ENCODE data around the gene KAT7. TPM values are rescaled to one million over a fixed set of nuclear protein-coding genes. Genes with fewer than 3 reads are reported as not detected.
A peak's percentile ranks its signal among the peaks of the same experiment; 100 is the strongest.

Gene KAT7
- polyA plus RNA-seq, 2 donors: 5.7 to 11.8 TPM

DNA sequence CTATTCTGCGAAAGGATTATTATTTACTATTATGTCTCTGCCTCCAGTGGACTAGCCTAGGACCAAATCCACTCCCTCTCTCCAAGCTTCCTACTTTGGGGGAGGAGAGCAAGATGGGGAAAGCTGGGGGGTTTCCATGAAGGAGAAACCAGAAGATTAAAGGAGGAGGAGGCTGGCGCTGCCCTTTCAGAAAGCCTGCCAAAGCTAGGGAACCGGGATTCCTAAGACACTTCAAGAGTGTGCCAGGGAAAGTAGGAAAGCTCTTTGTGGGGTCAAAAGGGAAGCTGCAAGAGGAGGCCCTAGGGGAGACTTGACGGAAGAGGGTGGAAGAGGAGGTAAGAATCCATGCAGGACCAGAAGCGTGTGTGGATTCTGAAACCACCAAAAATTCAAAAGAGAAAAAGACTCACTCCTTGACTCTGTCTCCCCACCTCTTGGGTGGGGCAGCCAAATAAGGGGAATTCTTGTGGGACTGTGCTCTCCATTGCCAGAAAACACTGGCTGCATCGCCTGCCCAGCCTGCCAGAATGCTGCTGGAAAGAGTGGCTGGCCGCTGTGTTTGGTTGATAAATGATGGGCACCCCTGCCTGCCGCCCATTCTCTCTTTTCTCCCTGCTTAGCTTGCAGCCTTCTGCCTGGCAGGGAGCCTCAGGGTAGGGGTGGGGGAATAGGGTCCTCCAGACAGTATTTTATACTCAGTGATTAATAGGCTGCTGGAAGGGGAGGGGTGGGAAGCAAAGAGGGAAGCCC lies 11.8 kb upstream of the KAT7 start:
- no peaks in the 10 kb centered on the region for H3K9me3 ChIP-seq (ENCODE audit: control insufficient read depth in 2 of 2, insufficient read depth in 1 of 2, low read depth in 1 of 2, low read length in 1 of 2)
- no peak overlapping the region for H3K4me3 ChIP-seq (ENCODE audit: low read depth in 1 of 2, low read length in 2 of 2)
- peaks cover 0 to 4% of the 10 kb centered on the region in 2 donors for H3K4me1 ChIP-seq (ENCODE audit: control insufficient read depth in 2 of 2, insufficient read depth in 2 of 2, low read length in 1 of 2)
- WGBS, 2 donors: 36 to 45% methylated on average over 8 of the region's 8 CpGs
- H3K27me3 ChIP-seq (ENCODE audit: control insufficient read depth in 1 of 2, insufficient read depth in 2 of 2, low read length in 2 of 2): no peaks in the 10 kb centered on the region
- H3K36me3 ChIP-seq (ENCODE audit: control insufficient read depth in 2 of 2, insufficient read depth in 2 of 2, low read length in 1 of 2): no peaks in the 10 kb centered on the region
- peak overlapping the region; percentile 39 to 61 for H3K27ac ChIP-seq (ENCODE audit: low read depth in 2 of 2, low read length in 1 of 2)

DNA sequence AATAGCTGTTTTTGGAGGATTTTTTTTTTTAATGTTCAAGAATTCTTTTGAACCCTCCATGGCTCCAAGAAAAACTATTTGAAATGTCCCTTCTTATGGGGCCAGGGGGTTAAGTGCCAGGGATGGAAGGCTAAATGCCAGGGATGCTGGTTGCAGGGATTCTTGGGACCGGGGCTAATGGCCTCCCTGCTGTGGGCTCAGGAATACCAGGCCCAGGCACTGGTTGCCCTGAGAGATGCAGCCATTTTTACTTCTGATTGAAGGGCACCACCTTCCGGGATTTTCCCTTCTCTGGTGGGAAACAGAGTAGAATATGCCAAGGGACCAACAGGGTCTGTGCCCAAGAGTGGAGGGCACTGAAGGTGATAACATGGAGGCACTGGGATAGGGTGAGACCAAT lies 10.9 kb upstream of the KAT7 start:
- peaks cover 0 to 4% of the 10 kb centered on the region in 2 donors for H3K4me1 ChIP-seq (ENCODE audit: control insufficient read depth in 2 of 2, insufficient read depth in 2 of 2, low read length in 1 of 2)
- no peaks in the 10 kb centered on the region for H3K9me3 ChIP-seq (ENCODE audit: control insufficient read depth in 2 of 2, insufficient read depth in 1 of 2, low read depth in 1 of 2, low read length in 1 of 2)
- no peak overlapping the region for H3K27ac ChIP-seq (ENCODE audit: low read depth in 2 of 2, low read length in 1 of 2)
- 69 to 81% methylated on average over 2 of the region's 2 CpGs for WGBS, 2 donors
- H3K4me3 ChIP-seq (ENCODE audit: low read depth in 1 of 2, low read length in 2 of 2): no peak overlapping the region
- H3K27me3 ChIP-seq (ENCODE audit: control insufficient read depth in 1 of 2, insufficient read depth in 2 of 2, low read length in 2 of 2): no peaks in the 10 kb centered on the region
- no peaks in the 10 kb centered on the region for H3K36me3 ChIP-seq (ENCODE audit: control insufficient read depth in 2 of 2, insufficient read depth in 2 of 2, low read length in 1 of 2)

DNA sequence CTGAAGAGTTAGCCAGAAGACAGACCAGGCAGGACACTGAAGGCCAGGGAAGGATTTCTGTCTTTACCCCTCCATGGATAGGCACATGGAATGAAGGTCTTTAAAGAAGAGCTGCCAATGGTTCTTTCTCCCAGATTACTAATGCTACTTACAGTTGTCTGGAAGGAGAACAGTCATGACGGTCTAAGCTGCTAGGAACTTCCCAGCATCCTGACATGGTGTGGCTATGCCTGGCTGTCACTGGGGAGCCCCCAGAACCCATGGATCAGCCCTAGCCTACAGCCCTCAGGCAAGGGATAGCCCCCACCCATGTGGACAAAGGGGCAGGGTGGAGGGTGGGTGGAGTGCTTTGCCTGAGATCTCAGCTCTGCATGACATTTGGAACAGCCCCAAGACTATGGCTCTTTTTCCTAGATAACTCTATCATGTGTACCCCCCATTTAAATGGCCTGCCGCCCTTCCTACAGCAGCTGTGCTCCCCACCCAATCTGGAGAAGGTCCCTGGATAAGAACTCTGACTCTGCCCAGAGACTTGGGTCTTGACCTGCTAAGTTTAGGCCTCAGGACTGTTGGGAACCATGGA lies 9.2 kb upstream of the KAT7 start:
- no peaks in the 10 kb centered on the region for H3K27me3 ChIP-seq (ENCODE audit: control insufficient read depth in 1 of 2, insufficient read depth in 2 of 2, low read length in 2 of 2)
- WGBS, 2 donors: 88 to 92% methylated on average over 2 of the region's 2 CpGs
- H3K4me3 ChIP-seq (ENCODE audit: low read depth in 1 of 2, low read length in 2 of 2): no peak overlapping the region
- H3K4me1 ChIP-seq (ENCODE audit: control insufficient read depth in 2 of 2, insufficient read depth in 2 of 2, low read length in 1 of 2): peaks cover 0 to 4% of the 10 kb centered on the region in 2 donors
- H3K9me3 ChIP-seq (ENCODE audit: control insufficient read depth in 2 of 2, insufficient read depth in 1 of 2, low read depth in 1 of 2, low read length in 1 of 2): no peaks in the 10 kb centered on the region
- H3K27ac ChIP-seq (ENCODE audit: low read depth in 2 of 2, low read length in 1 of 2): peak overlapping the region in 1 of 2 donors; percentile 45
- no peaks in the 10 kb centered on the region for H3K36me3 ChIP-seq (ENCODE audit: control insufficient read depth in 2 of 2, insufficient read depth in 2 of 2, low read length in 1 of 2)

DNA sequence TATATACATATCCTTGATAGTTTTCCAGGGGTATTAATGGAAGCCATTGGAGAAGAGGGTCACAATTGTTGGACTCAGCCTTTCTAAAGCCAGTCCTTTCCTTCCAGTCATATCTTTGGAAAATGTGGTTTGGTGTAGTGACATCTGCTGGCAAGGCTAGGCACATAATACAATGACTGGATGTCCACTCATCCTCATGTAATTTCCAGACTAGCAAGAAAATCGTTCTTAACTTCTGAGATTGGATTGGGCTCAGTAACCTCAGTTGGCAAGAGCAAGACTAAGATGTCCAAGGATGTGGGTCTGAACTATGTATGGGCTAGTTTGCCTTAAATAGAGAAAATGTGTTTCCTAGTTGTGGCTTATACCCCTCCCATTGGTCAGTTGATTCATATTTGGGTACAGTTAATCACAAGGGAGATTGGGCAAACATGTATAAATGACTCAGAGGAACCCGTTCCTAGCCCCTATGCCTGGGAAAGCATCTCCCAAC lies 8.7 kb upstream of the KAT7 start:
- Histone ChIP-seq H3K36me3 (ENCODE audit: control insufficient read depth in 2 of 2, insufficient read depth in 2 of 2, low read length in 1 of 2) (no peaks in the 10 kb centered on the region), H3K27ac (ENCODE audit: low read depth in 2 of 2, low read length in 1 of 2) (peak overlapping the region in 1 of 2 donors; percentile 45), H3K9me3 (ENCODE audit: control insufficient read depth in 2 of 2, insufficient read depth in 1 of 2, low read depth in 1 of 2, low read length in 1 of 2) (no peaks in the 10 kb centered on the region), H3K4me3 (ENCODE audit: low read depth in 1 of 2, low read length in 2 of 2) (no peak overlapping the region), H3K4me1 (ENCODE audit: control insufficient read depth in 2 of 2, insufficient read depth in 2 of 2, low read length in 1 of 2) (peaks cover 0 to 4% of the 10 kb centered on the region in 2 donors), H3K27me3 (ENCODE audit: control insufficient read depth in 1 of 2, insufficient read depth in 2 of 2, low read length in 2 of 2) (no peaks in the 10 kb centered on the region)
- WGBS, 2 donors: 13 to 14% methylated on average over 2 of the region's 2 CpGs

DNA sequence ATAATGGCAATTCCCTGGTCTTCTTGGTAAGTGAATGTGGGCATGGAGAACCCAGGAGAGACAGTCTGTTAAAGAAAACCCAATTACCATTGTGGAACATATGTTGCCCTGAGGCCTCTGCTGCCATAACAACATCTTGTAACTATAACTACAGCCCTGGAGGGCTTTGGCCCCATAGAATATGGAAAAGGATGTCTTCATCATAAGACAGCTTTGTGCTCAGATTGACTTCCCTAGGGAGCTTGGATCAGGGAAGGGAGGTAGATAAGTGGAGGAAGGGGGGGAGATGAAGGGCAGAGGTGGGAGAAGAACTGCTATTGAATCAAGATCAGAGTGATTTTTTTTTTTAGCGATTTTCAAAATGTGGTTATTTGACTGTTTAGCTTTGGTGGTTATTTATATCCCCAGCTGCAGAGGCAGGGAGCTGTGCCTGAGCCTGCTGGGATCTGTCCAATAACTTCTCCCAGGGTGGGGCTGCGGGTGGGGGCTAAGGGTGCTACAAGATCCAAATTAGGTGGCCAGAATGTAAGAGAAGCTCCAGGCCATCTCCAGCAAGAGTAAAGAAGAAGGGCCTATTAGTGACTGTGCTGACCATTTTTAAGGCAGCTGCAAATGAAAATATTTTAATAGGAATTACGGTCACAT lies 5.3 kb upstream of the KAT7 start:
- Histone ChIP-seq H3K36me3 (ENCODE audit: control insufficient read depth in 2 of 2, insufficient read depth in 2 of 2, low read length in 1 of 2) (no peaks in the 10 kb centered on the region), H3K9me3 (ENCODE audit: control insufficient read depth in 2 of 2, insufficient read depth in 1 of 2, low read depth in 1 of 2, low read length in 1 of 2) (no peaks in the 10 kb centered on the region), H3K4me3 (ENCODE audit: low read depth in 1 of 2, low read length in 2 of 2) (no peak overlapping the region), H3K27me3 (ENCODE audit: control insufficient read depth in 1 of 2, insufficient read depth in 2 of 2, low read length in 2 of 2) (no peaks in the 10 kb centered on the region), H3K4me1 (ENCODE audit: control insufficient read depth in 2 of 2, insufficient read depth in 2 of 2, low read length in 1 of 2) (peaks cover 0 to 4% of the 10 kb centered on the region in 2 donors), H3K27ac (ENCODE audit: low read depth in 2 of 2, low read length in 1 of 2) (peak overlapping the region; percentile 20 to 48)
- WGBS, 2 donors: 33 to 48% methylated on average over 3 of the region's 3 CpGs

DNA sequence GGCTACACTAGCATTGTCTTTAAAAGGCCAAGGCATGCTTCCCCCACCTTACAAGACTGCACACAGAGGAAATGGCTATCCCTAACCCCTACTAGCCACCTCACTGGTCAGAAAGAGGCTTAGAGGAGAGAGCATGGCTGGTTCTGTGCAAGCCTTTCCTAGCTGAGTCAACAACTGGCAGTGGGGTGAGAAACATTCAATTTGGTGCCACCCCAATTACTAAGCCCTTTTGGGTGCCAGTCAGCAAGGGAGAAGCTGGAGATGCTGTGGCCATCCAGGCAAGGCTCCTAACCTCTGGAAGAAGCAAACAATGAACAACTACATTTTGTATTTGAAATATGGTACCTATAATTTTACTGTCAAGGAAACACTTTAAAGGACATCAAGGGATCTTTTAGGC lies 4.7 kb upstream of the KAT7 start:
- Histone ChIP-seq H3K36me3 (ENCODE audit: control insufficient read depth in 2 of 2, insufficient read depth in 2 of 2, low read length in 1 of 2) (no peaks in the 10 kb centered on the region), H3K9me3 (ENCODE audit: control insufficient read depth in 2 of 2, insufficient read depth in 1 of 2, low read depth in 1 of 2, low read length in 1 of 2) (no peaks in the 10 kb centered on the region), H3K27me3 (ENCODE audit: control insufficient read depth in 1 of 2, insufficient read depth in 2 of 2, low read length in 2 of 2) (no peaks in the 10 kb centered on the region), H3K27ac (ENCODE audit: low read depth in 2 of 2, low read length in 1 of 2) (peak overlapping the region in 1 of 2 donors; percentile 70), H3K4me3 (ENCODE audit: low read depth in 1 of 2, low read length in 2 of 2) (no peak overlapping the region), H3K4me1 (ENCODE audit: control insufficient read depth in 2 of 2, insufficient read depth in 2 of 2, low read length in 1 of 2) (peaks cover 0 to 4% of the 10 kb centered on the region in 2 donors)

DNA sequence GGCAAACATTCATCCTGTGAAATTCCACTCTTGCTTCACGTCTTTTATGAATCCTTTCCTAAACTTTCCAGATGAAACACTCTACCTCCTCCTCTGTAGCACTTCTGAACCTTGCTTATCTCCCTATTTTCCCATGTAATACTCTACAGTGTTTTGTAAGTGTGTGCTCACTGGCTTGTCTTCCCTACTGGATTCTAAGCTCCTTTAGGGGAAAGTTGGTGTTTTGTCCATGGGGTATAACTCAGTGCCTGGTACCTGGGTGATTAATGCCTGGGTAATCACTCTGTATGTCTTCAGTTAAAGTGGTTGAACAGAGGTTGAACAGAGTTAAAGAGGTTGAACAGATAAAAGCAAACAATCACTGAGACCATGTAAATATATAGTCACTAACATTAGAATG lies 3.8 kb upstream of the KAT7 start:
- Histone ChIP-seq H3K27me3 (ENCODE audit: control insufficient read depth in 1 of 2, insufficient read depth in 2 of 2, low read length in 2 of 2) (no peaks in the 10 kb centered on the region), H3K27ac (ENCODE audit: low read depth in 2 of 2, low read length in 1 of 2) (no peak overlapping the region), H3K4me3 (ENCODE audit: low read depth in 1 of 2, low read length in 2 of 2) (no peak overlapping the region), H3K36me3 (ENCODE audit: control insufficient read depth in 2 of 2, insufficient read depth in 2 of 2, low read length in 1 of 2) (no peaks in the 10 kb centered on the region), H3K9me3 (ENCODE audit: control insufficient read depth in 2 of 2, insufficient read depth in 1 of 2, low read depth in 1 of 2, low read length in 1 of 2) (no peaks in the 10 kb centered on the region), H3K4me1 (ENCODE audit: control insufficient read depth in 2 of 2, insufficient read depth in 2 of 2, low read length in 1 of 2) (no peaks in the 10 kb centered on the region)
- 67 to 69% methylated on average over 1 of the region's 1 CpG for WGBS, 2 donors

DNA sequence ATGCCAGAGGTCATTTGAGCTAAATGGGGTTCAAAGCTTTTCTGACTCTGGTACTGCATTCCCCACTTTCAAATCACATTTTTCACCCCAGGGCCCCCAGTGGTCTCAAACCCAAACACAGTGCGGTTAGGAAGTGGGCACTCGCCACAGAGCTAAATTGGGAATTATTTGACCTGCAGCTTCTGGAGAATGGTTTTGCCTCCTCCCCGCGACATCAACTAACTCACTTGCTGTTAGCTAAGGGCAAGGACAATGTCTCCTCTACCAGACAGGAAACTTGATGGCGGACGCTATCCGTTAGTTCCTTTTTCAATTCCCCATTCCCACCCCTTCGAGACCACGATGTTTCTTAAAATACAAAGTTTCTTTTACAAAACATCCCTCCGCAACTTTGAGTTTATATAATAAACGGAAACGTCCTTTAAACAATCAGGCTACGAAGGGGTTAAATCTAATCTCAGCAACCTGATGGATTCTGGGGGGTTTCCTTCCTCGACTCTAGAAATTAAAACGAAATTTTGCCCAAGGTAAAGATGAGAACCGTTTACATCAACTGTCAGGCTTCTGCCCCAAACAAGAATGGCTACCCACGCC lies 500 bp upstream of the KAT7 start:
- WGBS, 2 donors: 1 to 3% methylated on average over 17 of the region's 17 CpGs

DNA sequence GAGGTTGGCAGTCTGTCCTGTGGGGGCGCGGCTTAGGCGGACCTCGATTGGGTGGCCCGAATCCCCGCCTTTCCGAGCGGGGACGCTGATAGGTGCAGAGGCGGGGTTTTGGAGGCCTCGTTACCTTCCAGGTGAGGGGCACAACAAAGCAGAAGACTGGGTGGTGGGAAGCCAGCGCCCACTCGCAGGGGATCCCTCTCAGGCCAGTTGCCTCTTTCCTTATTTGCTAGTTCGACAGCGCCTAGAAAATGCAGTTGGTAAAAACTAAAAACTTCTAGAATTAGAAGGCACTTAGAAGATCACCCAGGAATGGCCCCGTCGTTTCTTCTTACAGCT lies 730 bp downstream of the KAT7 start:
- Histone ChIP-seq H3K36me3 (ENCODE audit: control insufficient read depth in 2 of 2, insufficient read depth in 2 of 2, low read length in 1 of 2) (peaks cover 0 to 5% of the 10 kb centered on the region in 2 donors), H3K27me3 (ENCODE audit: control insufficient read depth in 1 of 2, insufficient read depth in 2 of 2, low read length in 2 of 2) (no peaks in the 10 kb centered on the region), H3K4me3 (ENCODE audit: low read depth in 1 of 2, low read length in 2 of 2) (peak overlapping the region; percentile 43 to 66), H3K4me1 (ENCODE audit: control insufficient read depth in 2 of 2, insufficient read depth in 2 of 2, low read length in 1 of 2) (no peaks in the 10 kb centered on the region), H3K27ac (ENCODE audit: low read depth in 2 of 2, low read length in 1 of 2) (peak overlapping the region in 1 of 2 donors; percentile 73), H3K9me3 (ENCODE audit: control insufficient read depth in 2 of 2, insufficient read depth in 1 of 2, low read depth in 1 of 2, low read length in 1 of 2) (no peaks in the 10 kb centered on the region)
- WGBS, 2 donors: 0 to 3% methylated on average over 17 of the region's 17 CpGs

More for the DNA sequence above, 500 bp upstream of the KAT7 start:
- peak overlapping the region; percentile 43 to 66 for H3K4me3 ChIP-seq (ENCODE audit: low read depth in 1 of 2, low read length in 2 of 2)
- peaks cover 0 to 4% of the 10 kb centered on the region in 2 donors for H3K36me3 ChIP-seq (ENCODE audit: control insufficient read depth in 2 of 2, insufficient read depth in 2 of 2, low read length in 1 of 2)
- H3K27me3 ChIP-seq (ENCODE audit: control insufficient read depth in 1 of 2, insufficient read depth in 2 of 2, low read length in 2 of 2): no peaks in the 10 kb centered on the region
- peak overlapping the region; percentile 80 to 81 for H3K27ac ChIP-seq (ENCODE audit: low read depth in 2 of 2, low read length in 1 of 2)
- H3K4me1 ChIP-seq (ENCODE audit: control insufficient read depth in 2 of 2, insufficient read depth in 2 of 2, low read length in 1 of 2): no peaks in the 10 kb centered on the region
- H3K9me3 ChIP-seq (ENCODE audit: control insufficient read depth in 2 of 2, insufficient read depth in 1 of 2, low read depth in 1 of 2, low read length in 1 of 2): no peaks in the 10 kb centered on the region

All from esophagus (tissue), 2 donors.